ENCODE results near the gene FOXO6.

Gene FOXO6

GRCh38 chr1:41320895-41321676 is 40.1 kb upstream of the FOXO6 start:
- TF ChIP-seq CSRNP3 (CRISPR knock-in tag; IDR thresholded peaks at IDR 0.05) (no peak), PATZ1 (CRISPR knock-in tag; IDR thresholded peaks at IDR 0.05; ENCODE audit: borderline replicate concordance) (no peak), TSHZ2 (CRISPR knock-in tag; IDR thresholded peaks at IDR 0.05) (no peak), TCF4 (CRISPR knock-in tag; IDR thresholded peaks at IDR 0.05; ENCODE audit: borderline replicate concordance) (no peak), OSR1 (CRISPR knock-in tag; IDR thresholded peaks at IDR 0.05) (no peak), BACH2 (CRISPR knock-in tag; IDR thresholded peaks at IDR 0.05; ENCODE audit: borderline replicate concordance) (no peak), POU6F1 (CRISPR knock-in tag; IDR thresholded peaks at IDR 0.05; ENCODE audit: borderline replicate concordance, low read depth) (no peak), ISL1 (CRISPR knock-in tag; IDR thresholded peaks at IDR 0.05) (no peak)
- no peak for ATAC-seq

- TF ChIP-seq CSDC2 (CRISPR knock-in tag; IDR thresholded peaks at IDR 0.05): no peak
- TF ChIP-seq ZNF8 (CRISPR knock-in tag; IDR thresholded peaks at IDR 0.05): no peak
- no peak for TF ChIP-seq ZC3H10 (CRISPR knock-in tag; IDR thresholded peaks at IDR 0.05)
- no peak for TF ChIP-seq TCF4 (CRISPR knock-in tag; IDR thresholded peaks at IDR 0.05; ENCODE audit: borderline replicate concordance)
- no peak for TF ChIP-seq PATZ1 (CRISPR knock-in tag; IDR thresholded peaks at IDR 0.05; ENCODE audit: borderline replicate concordance)
- no peak for TF ChIP-seq TOX (CRISPR knock-in tag; IDR thresholded peaks at IDR 0.05; ENCODE audit: borderline replicate concordance)
- TF ChIP-seq ISL1 (CRISPR knock-in tag; IDR thresholded peaks at IDR 0.05): no peak
- TF ChIP-seq CSRNP3 (CRISPR knock-in tag; IDR thresholded peaks at IDR 0.05): no peak
- TF ChIP-seq PPARA (CRISPR knock-in tag; IDR thresholded peaks at IDR 0.05; ENCODE audit: borderline replicate concordance): no peak
- no peak for TF ChIP-seq ZNF565 (CRISPR knock-in tag; conservative IDR thresholded peaks at IDR 0.05; ENCODE audit: low read depth)
- TF ChIP-seq RARB (CRISPR knock-in tag; IDR thresholded peaks at IDR 0.05): no peak
- no peak for TF ChIP-seq BACH2 (CRISPR knock-in tag; IDR thresholded peaks at IDR 0.05; ENCODE audit: borderline replicate concordance)
- TF ChIP-seq ARNTL (CRISPR knock-in tag; IDR thresholded peaks at IDR 0.05; ENCODE audit: borderline replicate concordance, low read depth): no peak
- no peak for TF ChIP-seq OSR1 (CRISPR knock-in tag; IDR thresholded peaks at IDR 0.05)
- TF ChIP-seq ESRRG (CRISPR knock-in tag; IDR thresholded peaks at IDR 0.05): no peak
- no peak for TF ChIP-seq CREB5 (CRISPR knock-in tag; IDR thresholded peaks at IDR 0.05; ENCODE audit: low read depth)
- TF ChIP-seq POU6F1 (CRISPR knock-in tag; IDR thresholded peaks at IDR 0.05; ENCODE audit: borderline replicate concordance, low read depth): no peak
- no peak for TF ChIP-seq ZFP3 (CRISPR knock-in tag; IDR thresholded peaks at IDR 0.05)
- no peak for TF ChIP-seq GLIS3 (CRISPR knock-in tag; IDR thresholded peaks at IDR 0.05)
- no peak for ATAC-seq
Observed at GRCh38 chr1:41322101-41322661, 39.1 kb upstream of the FOXO6 start.
